Endothelial cell of umbilical vein (primary cell): Measurements from ENCODE around the gene PACS1. TPM values are rescaled to one million over a fixed set of nuclear protein-coding genes. Genes with fewer than 3 reads are reported as not detected.

ENCODE experiments used
- BruUV-seq: library from RNA; stranded (reverse); fragments of 400-500 nt; replicated peaks from 2 replicates; lab custom pipeline; 2021; lab: Mats Ljungman, UMichigan
- CTCF ChIA-PET: fragments of 300-600, 350-600 bp; sonication (Branson Sonifier 250); formaldehyde crosslinking; loops from one replicate; lab custom pipeline; 2021; ENCODE audit warnings: antibody characterized with exemption, inconsistent platforms; lab: Charles Lee
- POLR2A ChIA-PET: fragments of 300-600, 350-600 bp; sonication (Branson Sonifier 250); formaldehyde crosslinking; loops from one replicate; lab custom pipeline; 2021; ENCODE audit warnings: antibody characterized with exemption, inconsistent platforms; lab: Charles Lee
- DNase-seq: peaks from one replicate; pipeline ENCODE4 v3.0.0-alpha.2; 2011; ENCODE audit warnings: low read depth, low spot score
- FAIRE-seq: peaks from 2 replicates; lab custom pipeline; 2011; peaks lifted over from hg19 to GRCh38; lab: Jason Lieb, UNC
- H2AFZ ChIP-seq: 2 replicates; pipeline ENCODE4 v1.6.0; 2012; ENCODE audit warnings: low read depth, low read length, control low read depth, inconsistent platforms
- H3K27ac ChIP-seq: 2 replicates; pipeline ENCODE4 v1.5.1; 2011; ENCODE audit warnings: low read depth, mild to moderate bottlenecking, control low read depth, low read length, moderate library complexity; ENCODE audit not compliant: insufficient read depth
- H3K27me3 ChIP-seq, 2 experiments: 2 replicates each; pipeline versions ENCODE4 v1.6.0 to v1.6.1; 2011; ENCODE audit warnings: low read length in 2 of 2, mixed read lengths in 1 of 2; ENCODE audit not compliant: control insufficient read depth in 2 of 2, insufficient read depth in 2 of 2
- H3K36me3 ChIP-seq, 2 experiments: 2 replicates in 1 of 2; 3 replicates in 1 of 2; pipeline ENCODE4 v1.5.1; 2011; ENCODE audit warnings: low read length in 2 of 2, mild to moderate bottlenecking in 1 of 2, moderate library complexity in 1 of 2; ENCODE audit not compliant: control insufficient read depth in 2 of 2, insufficient read depth in 2 of 2; ENCODE audit errors: extremely low read depth in 1 of 2
- H3K4me1 ChIP-seq: 3 replicates; pipeline ENCODE4 v1.5.1; 2011; ENCODE audit warnings: mild to moderate bottlenecking, low read length; ENCODE audit not compliant: control insufficient read depth, insufficient read depth; ENCODE audit errors: extremely low read depth
- H3K4me2 ChIP-seq: 2 replicates; pipeline ENCODE4 v1.6.1; 2011; ENCODE audit warnings: low read length, control low read depth, mixed read lengths; ENCODE audit not compliant: insufficient read depth
- H3K4me3 ChIP-seq, 3 experiments: fragments of 200-600 bp in 1 of 3; sonication (generic), shearing (Covaris generic) in 1 of 3; replicated peaks in 1 of 3; 2 replicates each; pipeline ENCODE4 v1.5.1; 2011 to 2016; ENCODE audit warnings: control low read depth in 3 of 3, low read length in 3 of 3, mild to moderate bottlenecking in 2 of 3, inconsistent platforms in 1 of 3, low read depth in 1 of 3, moderate library complexity in 1 of 3; ENCODE audit not compliant: insufficient read depth in 1 of 3
- H3K79me2 ChIP-seq: 2 replicates; pipeline ENCODE4 v1.6.0; 2012; ENCODE audit warnings: low read length, inconsistent platforms; ENCODE audit not compliant: control insufficient read depth, insufficient read depth
- H3K9ac ChIP-seq: replicated peaks from 2 replicates; pipeline ENCODE3; 2011; ENCODE audit warnings: low read length, control low read depth; ENCODE audit not compliant: insufficient read depth; ENCODE audit errors: extremely low read depth
- H3K9me1 ChIP-seq: replicated peaks from 3 replicates; pipeline ENCODE4 v1.6.0; 2011; ENCODE audit warnings: mild to moderate bottlenecking, low read length; ENCODE audit not compliant: control insufficient read depth, insufficient read depth; ENCODE audit errors: extremely low read depth
- H3K9me3 ChIP-seq: replicated peaks from 2 replicates; pipeline ENCODE4 v1.5.1; 2012; ENCODE audit warnings: low read length, inconsistent platforms; ENCODE audit not compliant: control insufficient read depth, insufficient read depth
- H4K20me1 ChIP-seq: replicated peaks from 2 replicates; pipeline ENCODE3; 2011; ENCODE audit warnings: mild to moderate bottlenecking, low read length; ENCODE audit not compliant: control insufficient read depth, insufficient read depth; ENCODE audit errors: extremely low read depth
- EZH2 ChIP-seq: IDR thresholded peaks from 2 replicates; pipeline ENCODE4 v1.6.1; 2012; ENCODE audit warnings: borderline replicate concordance, low read depth, mild to moderate bottlenecking, moderate library complexity, low read length, inconsistent platforms; ENCODE audit not compliant: severe bottlenecking
- FOS ChIP-seq: IDR thresholded peaks from 2 replicates; pipeline ENCODE4 v1.6.1; 2011; ENCODE audit warnings: mild to moderate bottlenecking, low read length, moderate library complexity, borderline replicate concordance; ENCODE audit not compliant: insufficient read depth
- GATA2 ChIP-seq: IDR thresholded peaks from 2 replicates; pipeline ENCODE4 v1.7.0; 2011; ENCODE audit warnings: low read depth, mild to moderate bottlenecking, moderate library complexity, mixed read lengths, low read length; ENCODE audit not compliant: insufficient read length, insufficient read depth
- JUN ChIP-seq: IDR thresholded peaks from 2 replicates; pipeline ENCODE4 v1.6.1; 2011; ENCODE audit warnings: borderline replicate concordance, low read depth; ENCODE audit not compliant: insufficient read length, insufficient read depth
- MYC ChIP-seq: IDR thresholded peaks from one replicate; pipeline ENCODE4 v1.6.1; 2011; ENCODE audit warnings: mild to moderate bottlenecking, low read depth, low read length
- POLR2A ChIP-seq: IDR thresholded peaks from 2 replicates; pipeline ENCODE4 v1.6.1; 2012; ENCODE audit warnings: low read depth, mild to moderate bottlenecking, control low read depth, low read length
- POLR2AphosphoS5 ChIP-seq: IDR thresholded peaks from 2 replicates; pipeline ENCODE4 v1.6.1; 2012; ENCODE audit warnings: low read depth, mild to moderate bottlenecking, control low read depth, low read length, moderate library complexity; ENCODE audit not compliant: insufficient read depth
- dilution Hi-C: fragments of 300-500 bp; cut with MboI; formaldehyde crosslinking; loops from one replicate; pipeline ENCODE4 v1.15.0; 2019; ENCODE audit warnings: low sequenced_read_pairs; ENCODE audit not compliant: extremely low pct_ligation_motif_present
- intact Hi-C: fragments of 100-400 bp; cut with micrococcal nuclease; formaldehyde crosslinking; loops from one replicate; pipeline ENCODE4 v1.10.0; 2022
- polyA plus RNA-seq, 4 experiments: library from polyadenylated mRNA; depleted of rRNA in 3 of 4; stranded (reverse) in 3 of 4; unstranded in 1 of 4; fragments of >200 nt; gene quantifications; 2 replicates each; pipeline versions ENCODE4 v1.2.1 to v1.2.3, GENCODE V29; 2011 to 2012; ENCODE audit warnings: missing spikeins in 1 of 4
- total RNA-seq: library from RNA; stranded (reverse); gene quantifications from 2 replicates; pipeline ENCODE4 v1.2.3, GENCODE V29; 2021
- TF ChIP-seq, protein P1 (sequence below): IDR thresholded peaks from 2 replicates; pipeline ENCODE4 v1.6.1; 2011; ENCODE audit not compliant: insufficient read depth, insufficient read length
- TF ChIP-seq, protein P2 (sequence below), 2 donors: IDR thresholded peaks; 1 replicate in 1 of 2; 2 replicates in 1 of 2; pipeline ENCODE4 v1.5.1; 2011; ENCODE audit warnings: low read length in 2 of 2, mild to moderate bottlenecking in 2 of 2, moderate library complexity in 2 of 2, control low read depth in 1 of 2, inconsistent platforms in 1 of 2, low read depth in 1 of 2; ENCODE audit not compliant: insufficient read depth in 1 of 2; ENCODE audit errors: extremely low read depth in 1 of 2

PACS1 gene
- total and polyA plus RNA-seq, 2 donors (not counting 3 experiments of a cell fraction or from before 2014, with no cell fraction given) = 26.4 to 64.4 TPM

DNA sequence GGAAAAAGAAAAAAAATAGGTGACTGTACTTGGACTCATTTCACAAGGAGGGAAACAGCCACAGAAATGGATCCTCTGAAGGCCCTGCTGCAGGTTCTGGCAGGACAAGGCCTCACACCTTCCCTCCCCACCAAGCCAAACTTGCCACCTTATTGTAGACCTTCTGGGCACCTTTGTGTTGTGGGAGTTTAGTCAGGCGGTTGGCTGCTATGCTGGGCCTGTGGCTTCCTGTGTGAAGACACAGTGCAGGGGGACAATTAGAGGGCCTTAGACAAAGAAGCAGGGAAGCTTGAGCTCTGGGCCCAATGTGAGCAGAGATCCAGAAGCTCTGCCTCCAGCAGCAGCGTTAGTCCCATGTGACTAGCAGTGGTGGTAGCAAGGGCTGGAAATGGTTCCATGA is 202.5 kb downstream of the PACS1 start:
- Histone ChIP-seq H3K79me2 (peaks cover 28% of the 10 kb centered on the region), H3K9me3 (no peaks in the 10 kb centered on the region), H3K4me3 (no peak overlapping the region), H3K4me2 (no peak overlapping the region), H4K20me1 (no peaks in the 10 kb centered on the region), H2AFZ (no peak overlapping the region), H3K9ac (no peak overlapping the region), H3K4me1 (peaks cover 12% of the 10 kb centered on the region), H3K36me3 (peaks cover 14 to 40% of the 10 kb centered on the region in 2 experiments), H3K27me3 (no peaks in the 10 kb centered on the region), H3K27ac (no peak overlapping the region), H3K9me1 (no peaks in the 10 kb centered on the region)
- DNase-seq (no peak), FAIRE-seq (no peak)
- ChIA-PET POLR2A (interaction anchor here (0.6 kb wide), 1 partner anchor 375 kb away, joined by 3 read pairs; no protein-coding TSS in a partner anchor), CTCF (interaction anchor here (0.9 to 6.2 kb wide), 3 partner anchors 9 to 50 kb away, joined by 3 to 53 read pairs (median 12); no protein-coding TSS in a partner anchor)
- dilution Hi-C loops (no loop called here), intact Hi-C loops (no loop called here)
- no TSS peak for BruUV-seq
- TF ChIP-seq JUN (no peak), MYC (no peak), FOS (no peak), POLR2AphosphoS5 (no peak), GATA2 (no peak), EZH2 (no peak), POLR2A (no peak)
- TF ChIP-seq, protein P1, sequence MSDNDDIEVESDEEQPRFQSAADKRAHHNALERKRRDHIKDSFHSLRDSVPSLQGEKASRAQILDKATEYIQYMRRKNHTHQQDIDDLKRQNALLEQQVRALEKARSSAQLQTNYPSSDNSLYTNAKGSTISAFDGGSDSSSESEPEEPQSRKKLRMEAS = no peak
- TF ChIP-seq, protein P2, sequence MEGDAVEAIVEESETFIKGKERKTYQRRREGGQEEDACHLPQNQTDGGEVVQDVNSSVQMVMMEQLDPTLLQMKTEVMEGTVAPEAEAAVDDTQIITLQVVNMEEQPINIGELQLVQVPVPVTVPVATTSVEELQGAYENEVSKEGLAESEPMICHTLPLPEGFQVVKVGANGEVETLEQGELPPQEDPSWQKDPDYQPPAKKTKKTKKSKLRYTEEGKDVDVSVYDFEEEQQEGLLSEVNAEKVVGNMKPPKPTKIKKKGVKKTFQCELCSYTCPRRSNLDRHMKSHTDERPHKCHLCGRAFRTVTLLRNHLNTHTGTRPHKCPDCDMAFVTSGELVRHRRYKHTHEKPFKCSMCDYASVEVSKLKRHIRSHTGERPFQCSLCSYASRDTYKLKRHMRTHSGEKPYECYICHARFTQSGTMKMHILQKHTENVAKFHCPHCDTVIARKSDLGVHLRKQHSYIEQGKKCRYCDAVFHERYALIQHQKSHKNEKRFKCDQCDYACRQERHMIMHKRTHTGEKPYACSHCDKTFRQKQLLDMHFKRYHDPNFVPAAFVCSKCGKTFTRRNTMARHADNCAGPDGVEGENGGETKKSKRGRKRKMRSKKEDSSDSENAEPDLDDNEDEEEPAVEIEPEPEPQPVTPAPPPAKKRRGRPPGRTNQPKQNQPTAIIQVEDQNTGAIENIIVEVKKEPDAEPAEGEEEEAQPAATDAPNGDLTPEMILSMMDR (IDR thresholded peaks at IDR 0.05; ENCODE audit: extremely low read depth in 1 of 2, insufficient read depth in 1 of 2, low read depth in 1 of 2, low read length in 2 of 2) = no peak
